HG03060 (cell line): ENCODE measurements around the gene STRIP1.

Experiments
- ATAC-seq: cut with Tn5 transposase; IDR thresholded peaks from one replicate; pipeline ENCODE4 v1.9.1; 2021; ENCODE audit warnings: low read depth, moderate number of reproducible peaks; ENCODE audit not compliant: unreplicated experiment

The STRIP1 gene, protein sequence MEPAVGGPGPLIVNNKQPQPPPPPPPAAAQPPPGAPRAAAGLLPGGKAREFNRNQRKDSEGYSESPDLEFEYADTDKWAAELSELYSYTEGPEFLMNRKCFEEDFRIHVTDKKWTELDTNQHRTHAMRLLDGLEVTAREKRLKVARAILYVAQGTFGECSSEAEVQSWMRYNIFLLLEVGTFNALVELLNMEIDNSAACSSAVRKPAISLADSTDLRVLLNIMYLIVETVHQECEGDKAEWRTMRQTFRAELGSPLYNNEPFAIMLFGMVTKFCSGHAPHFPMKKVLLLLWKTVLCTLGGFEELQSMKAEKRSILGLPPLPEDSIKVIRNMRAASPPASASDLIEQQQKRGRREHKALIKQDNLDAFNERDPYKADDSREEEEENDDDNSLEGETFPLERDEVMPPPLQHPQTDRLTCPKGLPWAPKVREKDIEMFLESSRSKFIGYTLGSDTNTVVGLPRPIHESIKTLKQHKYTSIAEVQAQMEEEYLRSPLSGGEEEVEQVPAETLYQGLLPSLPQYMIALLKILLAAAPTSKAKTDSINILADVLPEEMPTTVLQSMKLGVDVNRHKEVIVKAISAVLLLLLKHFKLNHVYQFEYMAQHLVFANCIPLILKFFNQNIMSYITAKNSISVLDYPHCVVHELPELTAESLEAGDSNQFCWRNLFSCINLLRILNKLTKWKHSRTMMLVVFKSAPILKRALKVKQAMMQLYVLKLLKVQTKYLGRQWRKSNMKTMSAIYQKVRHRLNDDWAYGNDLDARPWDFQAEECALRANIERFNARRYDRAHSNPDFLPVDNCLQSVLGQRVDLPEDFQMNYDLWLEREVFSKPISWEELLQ

DNA sequence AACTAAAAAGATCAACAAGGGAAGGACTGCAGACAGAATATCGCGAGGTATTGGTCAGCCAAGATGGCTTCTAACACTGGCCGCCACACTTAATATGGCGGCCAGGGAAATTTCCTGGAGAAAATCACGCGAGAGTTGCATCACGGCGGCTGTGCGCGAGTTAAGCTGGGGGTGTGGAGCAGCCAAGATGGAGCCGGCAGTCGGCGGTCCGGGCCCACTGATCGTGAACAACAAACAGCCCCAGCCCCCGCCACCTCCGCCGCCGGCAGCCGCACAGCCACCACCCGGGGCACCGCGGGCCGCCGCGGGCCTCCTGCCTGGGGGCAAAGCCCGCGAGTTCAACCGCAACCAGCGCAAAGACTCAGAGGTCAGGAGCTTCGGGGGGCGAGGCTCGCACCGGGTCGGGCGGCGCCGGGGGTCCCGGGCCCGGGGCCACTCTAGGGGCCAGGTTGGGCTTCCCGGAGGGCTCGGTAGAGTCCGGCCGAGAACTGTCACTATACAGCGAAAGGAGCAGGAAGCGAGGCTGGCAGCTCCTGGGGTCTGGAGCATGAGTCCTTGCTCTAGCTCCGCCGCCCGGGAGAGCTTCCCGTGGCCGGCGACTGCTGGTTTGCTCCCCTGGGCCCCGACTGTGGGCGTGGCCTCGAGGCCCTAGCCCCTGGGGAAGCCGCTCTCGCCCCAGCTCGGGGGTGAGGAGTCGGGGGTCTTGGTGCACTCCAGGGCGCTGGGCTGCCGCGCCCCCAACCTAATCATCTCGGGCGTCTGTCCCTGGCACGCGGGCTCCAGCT, at the start of gene STRIP1:
Gene STRIP1 (plus strand): TSS at position 174 of the 785 bp plus-strand sequence. CDS start 14 bp downstream, at position 188.
- ATAC-seq = peak; percentile 82

DNA sequence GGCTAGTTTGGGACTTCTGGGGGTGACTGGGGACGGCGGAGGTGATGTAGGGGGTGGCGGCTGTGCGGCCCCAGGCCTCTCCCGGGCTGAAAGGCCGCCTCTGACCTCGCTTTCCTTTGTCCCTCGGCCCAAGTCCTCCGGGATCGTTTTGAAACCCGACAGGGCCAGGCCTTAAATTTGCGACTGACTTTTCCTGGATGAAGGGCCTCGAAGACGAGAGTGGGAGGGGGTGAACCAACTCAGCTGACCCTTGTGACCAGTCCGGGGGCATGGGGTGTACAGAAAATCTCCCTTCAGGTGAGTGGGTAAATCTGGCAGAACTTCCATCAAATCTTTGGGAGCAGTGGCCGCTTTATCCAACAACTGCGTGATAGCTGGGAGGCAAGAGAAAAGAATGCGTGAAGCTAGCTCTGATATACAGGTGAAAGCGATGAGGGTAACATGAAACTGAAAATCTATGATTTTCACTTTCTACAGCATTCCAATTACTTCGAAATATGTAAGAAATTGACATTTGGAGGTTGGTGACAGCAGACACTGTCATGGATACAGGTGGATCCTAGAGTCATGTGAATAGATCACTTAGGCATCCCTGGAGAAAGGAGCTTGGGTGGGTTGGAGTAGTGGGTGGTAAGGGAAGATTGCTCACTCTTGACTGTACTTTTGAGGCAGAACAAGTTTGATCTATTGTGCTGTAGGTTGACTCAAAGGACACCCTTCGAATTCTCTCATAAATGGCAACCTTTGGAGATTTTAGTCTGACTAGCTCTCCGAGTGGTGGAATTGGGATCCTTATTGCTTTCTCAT, 49.0 kb upstream of the STRIP1 start:
- ATAC-seq = no peak

DNA sequence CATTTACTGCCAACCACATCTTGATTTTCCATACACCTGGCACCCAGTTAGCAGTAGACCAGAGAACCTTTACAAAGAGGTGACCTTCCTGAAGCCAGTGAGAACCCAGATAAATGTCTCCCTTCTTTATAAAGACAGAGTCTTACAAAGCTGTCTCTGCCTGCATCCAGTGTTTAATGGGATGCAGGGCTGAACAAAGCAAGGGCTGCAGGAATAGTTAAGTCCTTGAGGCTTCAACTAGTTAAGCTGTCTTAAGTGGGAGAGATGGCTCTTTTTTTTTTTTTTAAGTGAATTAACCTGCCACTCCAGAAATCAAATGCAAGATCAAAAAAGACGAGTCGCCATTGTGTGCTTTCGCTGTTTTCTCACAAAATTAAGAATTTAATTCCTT, 48.4 kb upstream of the STRIP1 start:
- no peak for ATAC-seq

DNA sequence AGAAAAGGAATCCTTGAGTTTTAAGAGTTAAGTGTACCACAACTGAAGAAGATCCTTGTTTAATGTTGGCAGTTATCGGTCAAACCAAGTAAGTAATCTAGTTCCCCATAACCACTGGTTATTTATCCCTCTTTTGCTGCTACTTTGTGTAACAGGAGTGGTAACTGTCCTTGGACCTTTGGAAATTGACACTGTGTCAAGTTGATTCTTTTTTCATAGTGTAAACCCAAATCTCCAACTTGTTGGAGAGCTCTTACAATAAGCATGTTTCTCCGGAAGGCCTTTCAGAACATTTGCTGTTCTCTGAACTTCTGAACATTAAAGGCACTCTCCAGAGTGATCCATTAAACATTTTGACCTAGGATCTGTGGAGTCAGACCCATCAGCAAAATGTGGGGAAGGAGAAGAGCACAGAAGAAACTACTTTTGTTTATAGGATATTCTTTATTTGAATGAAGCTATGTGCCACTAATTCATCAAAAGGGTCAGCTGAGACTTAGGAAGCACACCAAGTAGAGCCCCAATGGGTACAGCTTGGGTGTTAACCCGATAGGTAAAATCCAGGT, 46.0 kb upstream of the STRIP1 start:
- ATAC-seq = no peak

DNA sequence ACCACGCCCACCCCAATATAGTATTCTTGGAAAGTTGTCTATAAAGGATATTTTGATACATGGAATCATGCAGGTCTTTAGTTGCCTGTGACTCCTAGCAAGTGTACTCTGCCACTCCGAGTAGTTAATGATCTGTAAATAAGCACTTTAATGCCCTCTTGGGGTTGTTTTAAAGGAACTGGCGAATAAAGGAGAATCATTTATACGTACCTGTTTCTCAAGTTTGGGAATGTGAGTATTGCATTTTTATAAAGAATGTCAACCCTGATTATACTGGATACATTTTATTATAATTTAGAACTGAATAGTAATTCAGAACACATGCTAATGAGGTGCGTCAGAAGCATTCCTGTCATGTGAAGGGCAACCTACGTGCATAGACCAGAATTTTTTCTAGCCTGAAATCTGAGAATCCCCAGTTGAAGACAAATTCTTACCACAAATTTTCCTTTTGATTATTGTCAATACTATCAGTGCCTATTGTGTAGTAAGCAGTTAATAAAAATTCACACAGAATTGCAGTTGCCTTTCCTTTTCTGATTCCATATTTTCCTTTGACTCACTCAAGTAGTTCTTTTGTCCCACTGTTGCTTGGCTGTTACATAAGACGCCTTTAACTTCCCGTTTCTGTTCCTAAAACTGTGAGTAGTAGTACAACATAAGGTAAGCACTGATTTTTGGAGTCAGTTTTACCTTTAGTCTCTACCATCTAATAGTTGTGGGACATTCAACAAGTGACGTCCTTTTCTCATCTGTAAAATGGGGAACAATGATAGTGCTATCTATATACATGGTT, 44.7 kb upstream of the STRIP1 start:
- ATAC-seq = no peak

DNA sequence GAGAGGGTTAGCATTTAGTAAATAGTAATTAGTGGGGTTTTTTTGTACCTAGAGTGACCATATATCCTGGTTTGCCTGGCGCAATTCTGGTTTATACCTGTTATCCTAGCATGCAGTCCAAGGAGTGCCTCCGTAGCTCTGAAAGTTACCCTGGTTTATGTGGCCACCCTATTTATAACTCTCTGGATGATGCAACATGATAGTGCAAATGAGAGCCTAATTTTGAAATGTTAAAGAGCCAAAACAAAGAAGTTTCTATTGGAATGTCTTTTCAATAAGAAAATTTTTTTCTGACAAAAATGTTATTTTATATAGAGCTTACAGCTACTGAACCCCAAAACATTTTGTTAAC, 44.1 kb upstream of the STRIP1 start:
- ATAC-seq = no peak

DNA sequence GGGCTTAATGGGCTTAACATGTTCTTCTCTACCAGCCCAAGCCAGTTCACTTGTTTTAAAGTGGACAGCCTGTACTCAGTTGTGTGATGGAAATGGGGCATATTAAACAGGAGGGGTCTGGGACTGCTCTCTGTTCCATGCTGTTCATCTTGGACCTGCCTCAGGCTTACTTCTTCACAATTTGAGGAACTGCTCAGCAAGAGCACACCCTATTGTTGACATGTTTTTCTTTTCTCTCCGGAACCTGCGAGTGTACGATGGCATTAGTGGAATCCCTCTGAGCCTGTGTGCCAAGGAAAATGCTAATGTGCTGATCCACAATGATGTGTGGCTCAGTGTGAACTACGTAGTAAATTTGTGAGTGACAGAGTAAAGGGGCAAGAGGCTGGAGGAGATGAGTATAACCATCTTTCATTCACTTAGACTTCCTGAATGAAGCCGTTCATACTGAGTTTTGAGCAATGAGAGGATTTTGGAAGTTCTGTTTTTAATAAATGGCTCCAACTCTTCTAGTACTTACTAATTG, 43.0 kb upstream of the STRIP1 start:
- no peak for ATAC-seq

DNA sequence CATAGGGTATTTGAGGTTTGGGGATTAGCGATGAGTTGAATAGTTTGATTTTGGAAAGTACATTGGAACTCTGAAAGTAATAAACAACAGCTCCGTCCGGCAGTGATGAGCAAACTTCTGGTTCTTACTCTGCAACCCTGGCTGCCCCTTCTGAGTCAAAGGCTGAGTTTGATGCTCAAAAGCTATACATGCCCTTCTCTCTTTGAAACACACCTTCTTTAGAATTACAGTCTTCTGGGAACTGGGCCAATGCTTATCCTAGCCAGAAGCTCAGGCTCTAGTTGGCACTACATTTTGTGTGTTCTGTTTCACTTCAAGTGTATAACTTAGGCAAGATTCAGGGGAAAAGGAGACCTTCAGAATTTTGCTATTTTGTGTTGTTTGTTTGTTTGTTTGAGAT, 40.5 kb upstream of the STRIP1 start:
- no peak for ATAC-seq

DNA sequence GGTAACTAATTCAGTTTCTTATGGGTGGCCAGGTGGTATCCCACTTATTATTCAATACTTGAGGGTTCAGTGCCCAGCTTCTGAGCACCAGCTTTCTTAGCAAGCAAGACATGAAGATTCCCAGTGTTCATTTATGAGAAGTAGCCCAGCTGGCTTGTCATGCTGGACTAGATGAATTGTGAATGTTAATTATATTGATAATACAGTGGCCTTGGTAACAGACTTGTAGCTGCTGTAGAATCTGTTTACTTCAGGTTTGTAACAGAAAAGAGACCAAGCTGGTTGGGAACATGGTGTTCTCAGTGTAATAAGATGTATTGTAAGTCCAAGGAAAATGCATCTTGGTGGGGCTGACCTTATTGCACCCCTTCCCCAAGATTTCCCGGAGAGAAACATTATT, 39.8 kb upstream of the STRIP1 start:
- no peak for ATAC-seq

DNA sequence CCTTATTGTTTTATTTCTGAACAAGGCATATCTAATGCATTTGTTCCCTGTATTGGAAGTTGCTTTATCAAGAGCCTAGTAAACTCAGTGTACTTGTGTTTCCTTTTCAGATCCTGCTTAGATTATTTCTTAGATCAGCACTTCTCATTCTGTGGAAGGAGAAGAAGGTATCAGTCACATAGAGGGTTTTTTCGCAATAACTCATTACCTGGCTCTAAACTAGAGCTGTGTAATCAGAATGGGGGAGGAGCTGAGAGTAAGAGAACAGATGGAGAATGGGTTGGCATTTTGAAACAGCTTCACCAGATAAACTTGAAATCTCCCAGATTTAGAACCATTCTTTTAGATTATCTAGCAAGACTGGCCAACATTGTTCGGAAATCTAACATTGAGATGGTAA, 38.9 kb upstream of the STRIP1 start:
- ATAC-seq = no peak

DNA sequence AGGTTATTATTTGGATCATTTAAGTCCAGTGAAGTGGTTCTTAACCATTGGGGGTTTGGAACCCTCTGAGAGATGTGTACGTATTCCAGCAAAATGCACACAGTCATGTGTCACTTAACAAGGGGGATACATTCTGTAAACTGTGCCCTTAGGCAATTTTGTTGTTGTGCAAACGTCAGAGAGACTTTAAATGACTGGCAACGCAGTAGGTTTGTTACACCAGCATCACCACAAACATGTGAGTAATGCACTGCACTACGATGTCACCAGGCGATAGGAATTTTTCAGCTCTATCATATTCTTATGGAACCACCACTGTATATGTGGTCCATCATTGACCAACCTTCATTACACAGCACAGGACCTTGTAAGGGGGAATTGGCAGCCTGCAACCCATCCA, 37.9 kb upstream of the STRIP1 start:
- ATAC-seq = no peak

DNA sequence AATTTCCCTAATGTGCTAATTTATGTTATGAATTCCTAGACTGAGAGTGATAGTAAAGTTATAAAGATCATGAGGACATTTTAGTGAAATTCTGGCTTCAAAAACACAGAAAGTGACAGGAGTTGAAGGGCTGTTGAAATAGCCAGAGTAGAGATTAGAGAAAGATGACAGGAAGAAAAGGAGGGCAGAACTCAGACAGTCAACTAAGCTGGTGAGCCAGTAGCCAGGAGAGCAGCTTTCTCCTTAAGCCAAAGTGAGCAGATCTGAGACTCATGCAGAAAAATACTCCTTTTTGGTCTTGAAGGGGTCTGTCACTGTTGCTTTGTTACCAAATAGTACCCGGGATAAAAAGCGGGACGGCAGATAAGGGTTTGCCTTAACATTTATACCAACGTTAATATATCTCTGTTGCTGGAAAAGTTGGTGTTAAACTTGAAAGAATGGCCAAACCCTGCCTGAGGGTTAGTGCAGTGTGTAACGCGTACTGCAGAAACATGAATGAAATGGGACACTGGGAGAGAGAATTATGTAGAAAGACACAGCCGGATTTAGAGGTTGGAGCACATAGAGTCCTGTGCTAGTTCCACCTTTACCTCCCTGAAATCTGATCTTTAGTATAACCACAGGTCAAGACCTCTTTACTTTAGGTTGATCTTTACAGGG, 37.1 kb upstream of the STRIP1 start:
- no peak for ATAC-seq

DNA sequence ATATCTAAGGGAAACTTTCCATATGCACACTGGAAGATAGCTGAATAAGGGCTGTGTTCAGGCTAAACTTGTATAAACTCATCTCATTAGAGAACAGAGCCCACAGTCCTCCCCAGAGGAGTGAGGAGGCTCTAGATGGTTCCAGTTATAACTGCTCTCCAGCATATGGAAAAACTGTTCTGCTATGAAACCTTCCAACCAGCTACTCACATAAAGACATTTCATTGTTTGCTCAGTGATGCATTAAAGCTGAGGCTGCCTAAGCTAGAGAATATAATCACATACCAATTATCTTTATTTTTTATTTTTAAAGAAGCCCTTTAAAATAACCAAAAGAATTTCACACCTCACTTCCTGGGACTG, 36.6 kb upstream of the STRIP1 start:
- ATAC-seq = no peak

DNA sequence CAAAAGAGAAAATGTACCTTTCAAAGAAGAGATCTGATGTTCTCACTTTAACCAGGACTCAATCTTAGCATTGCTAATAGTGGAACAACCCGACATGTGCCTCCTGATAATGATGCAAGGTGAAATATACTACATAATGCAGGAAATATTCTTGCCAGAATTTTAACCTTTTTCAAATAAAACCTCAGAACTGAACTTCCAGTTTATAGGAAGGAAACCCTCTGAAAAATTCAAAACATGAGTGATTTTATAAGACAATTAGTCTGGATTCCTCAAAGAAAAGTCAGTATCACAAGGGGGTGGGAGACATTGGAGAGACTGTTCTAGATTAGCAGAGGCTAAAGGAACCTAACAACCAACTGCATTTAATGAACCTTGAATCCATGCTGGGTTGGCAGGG, 31.7 kb upstream of the STRIP1 start:
- ATAC-seq = no peak

DNA sequence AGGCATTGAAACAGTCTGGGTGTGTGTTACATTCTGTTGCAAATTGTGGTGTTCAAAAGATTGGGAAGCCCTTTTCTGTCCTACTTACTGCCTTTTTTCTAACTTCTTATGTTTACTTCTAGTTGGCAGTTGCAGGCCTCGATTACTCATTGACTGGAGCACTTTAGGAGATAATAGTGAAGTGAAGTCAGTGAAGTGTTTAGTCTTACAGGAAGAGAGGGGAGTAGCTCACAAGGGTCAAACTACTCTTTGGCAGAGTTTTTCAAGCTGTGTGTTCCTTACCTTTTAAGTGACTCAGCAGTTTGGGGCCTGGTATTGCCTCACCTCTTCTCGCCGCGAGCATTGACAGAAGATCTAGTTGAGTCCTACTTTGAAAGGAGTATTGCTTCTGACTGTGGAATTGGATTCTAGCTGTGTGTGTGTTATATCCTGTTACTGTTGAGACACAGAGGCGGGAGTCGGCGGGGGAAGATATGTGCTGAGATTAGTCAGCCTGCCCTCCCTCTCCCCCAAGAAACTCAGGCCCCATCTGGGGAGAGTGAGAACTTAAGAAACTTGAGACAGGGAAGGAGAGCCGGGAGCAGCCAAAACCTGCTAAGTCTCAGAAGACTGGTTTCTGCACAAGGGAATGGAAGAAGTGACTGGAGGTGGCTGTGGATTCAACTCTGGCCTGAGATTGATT, 30.5 kb upstream of the STRIP1 start:
- no peak for ATAC-seq

DNA sequence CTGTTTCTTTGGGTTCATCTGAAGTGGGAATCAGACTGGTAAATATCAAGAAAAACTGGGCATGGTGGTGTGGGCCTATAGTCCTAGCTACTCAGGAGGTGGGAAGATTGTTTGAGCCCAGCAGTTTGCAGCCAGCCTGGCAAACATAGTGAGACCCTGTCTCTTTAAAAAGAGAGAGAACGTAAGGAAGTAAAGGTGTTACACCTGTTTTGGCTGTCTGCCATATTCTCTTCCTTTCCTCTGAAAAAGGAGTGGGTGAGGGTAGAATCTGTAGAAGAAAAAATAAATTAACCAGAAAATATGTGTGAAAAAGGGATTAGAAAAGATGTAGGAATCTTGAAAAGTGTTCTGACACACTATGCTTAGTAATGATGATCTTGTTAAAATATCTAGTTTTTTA, 29.8 kb upstream of the STRIP1 start:
- no peak for ATAC-seq

DNA sequence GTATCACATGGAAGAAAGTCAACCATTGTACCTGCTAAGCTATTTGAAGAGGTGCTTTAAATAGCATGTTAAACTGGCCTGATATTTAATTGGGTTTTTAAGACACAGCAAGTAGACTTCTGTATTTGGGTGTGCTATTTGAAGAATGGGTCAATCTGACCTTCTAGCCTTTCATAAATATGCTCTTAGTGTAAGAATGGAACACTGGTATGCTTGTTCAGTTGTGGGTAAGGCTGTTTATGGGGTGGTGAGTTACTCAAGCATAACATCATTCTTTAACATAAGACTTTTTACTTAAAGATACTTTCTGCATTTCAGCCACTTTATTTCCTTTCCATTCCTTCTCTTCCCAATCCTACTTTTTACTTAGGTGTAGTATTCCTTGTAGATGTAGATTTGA, 28.5 kb upstream of the STRIP1 start:
- no peak for ATAC-seq

DNA sequence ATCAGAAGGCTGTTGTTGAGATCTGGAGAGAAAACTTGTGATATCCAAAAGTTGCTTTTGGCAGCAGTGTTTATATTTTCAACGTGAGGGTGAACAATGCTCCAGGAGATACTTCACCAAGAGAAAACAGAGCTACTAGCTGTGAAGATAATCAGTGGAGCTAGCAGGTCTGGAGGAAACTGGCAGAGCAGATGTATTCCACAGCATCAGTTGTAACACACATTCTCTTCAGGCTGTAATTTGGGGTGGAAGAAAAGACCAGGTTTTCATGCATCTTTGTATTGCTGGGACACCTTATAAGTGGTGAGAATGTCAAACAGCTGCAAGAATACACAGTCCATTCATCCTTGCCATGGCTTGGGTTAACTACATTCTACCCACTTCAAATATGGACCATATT, 27.9 kb upstream of the STRIP1 start:
- ATAC-seq = no peak
